Effector memory CD4-positive, alpha-beta T cell (primary cell): Measurements from ENCODE around the gene SOWAHA.
A peak's percentile ranks its signal among the peaks of the same experiment; 100 is the strongest.

ENCODE experiments used
- DNase-seq, 3 donors: peaks; one replicate each; pipeline ENCODE4 v3.0.0-alpha.2; 2020
- H3K27ac ChIP-seq: 2 replicates; pipeline ENCODE4 v1.7.0; 2013; ENCODE audit warnings: mild to moderate bottlenecking, low read length, moderate library complexity; ENCODE audit not compliant: insufficient read depth, poor library complexity, severe bottlenecking
- H3K27me3 ChIP-seq: replicated peaks from 2 replicates; pipeline ENCODE4 v1.7.0; 2013; ENCODE audit warnings: mild to moderate bottlenecking, low read length; ENCODE audit not compliant: insufficient read depth, control insufficient read depth, poor library complexity, severe bottlenecking
- H3K36me3 ChIP-seq: 2 replicates; pipeline ENCODE4 v1.7.0; 2013; ENCODE audit warnings: mild to moderate bottlenecking, low read length, moderate library complexity; ENCODE audit not compliant: control insufficient read depth, insufficient read depth
- H3K4me1 ChIP-seq: 2 replicates; pipeline ENCODE4 v1.7.0; 2013; ENCODE audit warnings: low read length, mild to moderate bottlenecking; ENCODE audit not compliant: control insufficient read depth, insufficient read depth, poor library complexity, severe bottlenecking
- H3K4me3 ChIP-seq: 2 replicates; pipeline ENCODE4 v1.7.0; 2013; ENCODE audit warnings: low read length, low read depth, mild to moderate bottlenecking; ENCODE audit not compliant: insufficient read depth, poor library complexity, severe bottlenecking
- H3K9me3 ChIP-seq: 2 replicates; pipeline ENCODE4 v1.7.0; 2013; ENCODE audit warnings: mild to moderate bottlenecking, low read length, moderate library complexity; ENCODE audit not compliant: control insufficient read depth

Gene SOWAHA

DNA sequence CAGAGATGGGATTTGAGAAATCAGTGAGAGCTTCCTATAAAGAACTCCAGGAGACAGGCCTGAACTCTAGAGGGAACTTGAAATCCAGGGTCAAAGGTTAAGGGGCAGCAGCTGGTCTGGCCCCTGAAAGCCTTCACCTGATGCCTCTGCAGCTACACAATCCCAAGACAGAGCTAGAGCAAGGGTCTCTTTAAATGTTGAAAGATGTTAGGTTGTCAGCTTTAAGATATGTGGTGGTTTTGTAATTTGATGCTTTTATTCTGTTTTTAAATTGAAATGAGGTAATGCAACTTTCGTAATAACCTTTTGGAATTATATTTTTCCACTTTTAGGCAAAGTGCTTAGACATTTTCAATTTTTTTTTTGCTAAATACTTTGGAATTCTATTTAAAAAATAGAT is 2.4 kb downstream of the SOWAHA start:
- Histone ChIP-seq H3K4me3 (no peak overlapping the region), H3K36me3 (no peaks in the 10 kb centered on the region), H3K9me3 (no peaks in the 10 kb centered on the region), H3K4me1 (peaks cover 17% of the 10 kb centered on the region), H3K27me3 (peaks cover 34% of the 10 kb centered on the region), H3K27ac (no peak overlapping the region)
- no peak for DNase-seq

DNA sequence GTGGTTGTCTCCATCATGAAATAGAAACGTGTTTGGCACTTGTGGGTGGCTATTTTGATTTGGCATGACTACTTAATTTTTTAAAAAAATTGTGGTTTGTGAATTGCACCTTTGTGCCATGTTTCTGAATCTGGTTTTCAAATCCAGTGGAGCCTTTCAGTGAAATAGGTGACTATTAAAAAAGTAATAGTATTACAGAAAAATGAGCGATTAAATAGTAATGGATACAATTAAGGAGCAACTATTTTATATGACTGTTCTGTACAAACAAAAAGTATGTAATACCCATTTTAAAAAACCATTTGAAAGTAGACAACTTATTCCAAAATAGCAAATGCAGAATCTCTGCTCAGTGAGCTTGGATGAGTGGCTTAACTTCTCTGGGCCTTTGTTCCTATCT is 3.0 kb downstream of the SOWAHA start:
- Histone ChIP-seq H3K36me3 (no peaks in the 10 kb centered on the region), H3K4me1 (peaks cover 17% of the 10 kb centered on the region), H3K27me3 (peaks cover 32% of the 10 kb centered on the region), H3K27ac (no peak overlapping the region), H3K4me3 (no peak overlapping the region), H3K9me3 (no peaks in the 10 kb centered on the region)
- no peak for DNase-seq

DNA sequence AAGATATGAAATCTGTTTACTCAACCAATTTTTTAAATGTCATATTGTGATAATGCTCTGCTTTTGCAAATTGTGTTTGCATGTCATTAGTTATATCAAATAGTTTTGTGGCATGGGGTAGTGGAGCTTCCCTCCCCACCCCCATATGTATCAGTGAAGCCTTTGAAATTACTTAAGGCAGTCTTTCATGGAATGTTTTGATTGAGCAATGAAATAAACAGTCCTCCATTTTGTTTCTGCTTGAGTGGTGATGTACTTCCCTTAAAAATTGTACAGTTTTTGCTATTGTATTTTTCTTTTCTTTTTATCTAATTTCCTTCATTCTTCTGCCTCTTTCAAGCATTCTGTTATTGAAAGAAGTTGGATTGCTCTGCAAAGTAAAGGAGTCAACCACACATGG is 3.5 kb downstream of the SOWAHA start:
- Histone ChIP-seq H3K4me3 (no peak overlapping the region), H3K36me3 (no peaks in the 10 kb centered on the region), H3K27ac (no peak overlapping the region), H3K9me3 (no peaks in the 10 kb centered on the region), H3K4me1 (peaks cover 17% of the 10 kb centered on the region), H3K27me3 (peaks cover 28% of the 10 kb centered on the region)
- no peak for DNase-seq

GRCh38 chr5:132817011-132817410 is 3.9 kb downstream of the SOWAHA start:
- peaks cover 25% of the 10 kb centered on the region for H3K27me3 ChIP-seq
- H3K4me1 ChIP-seq = peaks cover 17% of the 10 kb centered on the region
- H3K27ac ChIP-seq = no peak overlapping the region
- H3K36me3 ChIP-seq = no peaks in the 10 kb centered on the region
- no peak for DNase-seq
- H3K9me3 ChIP-seq = no peaks in the 10 kb centered on the region
- H3K4me3 ChIP-seq = no peak overlapping the region

DNA sequence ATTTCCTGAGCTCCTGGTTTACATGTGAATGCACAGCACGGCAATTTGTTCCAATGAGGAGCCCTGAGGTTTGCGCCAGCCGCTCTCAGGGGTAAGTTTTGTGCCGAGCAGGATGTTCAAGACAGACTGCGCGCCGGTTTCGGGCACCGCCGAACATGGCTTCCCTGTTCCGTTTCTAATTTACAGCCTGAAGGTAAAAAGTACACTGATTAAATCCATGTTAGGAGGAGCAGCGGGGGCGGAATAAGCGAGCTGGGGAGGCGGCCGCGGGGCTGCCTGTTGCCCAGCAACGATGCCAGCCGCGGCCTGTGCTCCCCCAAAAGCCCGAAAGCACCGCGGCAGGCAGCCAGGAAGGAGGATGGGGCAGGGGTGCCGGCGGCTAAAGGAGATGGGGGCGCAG is 6.4 kb downstream of the SOWAHA start:
- peaks cover 9% of the 10 kb centered on the region for H3K27me3 ChIP-seq
- H3K4me3 ChIP-seq = peak overlapping the region; percentile 32
- H3K4me1 ChIP-seq = peaks cover 3% of the 10 kb centered on the region
- no peaks in the 10 kb centered on the region for H3K36me3 ChIP-seq
- no peak overlapping the region for H3K27ac ChIP-seq
- no peak for DNase-seq
- H3K9me3 ChIP-seq = no peaks in the 10 kb centered on the region

DNA sequence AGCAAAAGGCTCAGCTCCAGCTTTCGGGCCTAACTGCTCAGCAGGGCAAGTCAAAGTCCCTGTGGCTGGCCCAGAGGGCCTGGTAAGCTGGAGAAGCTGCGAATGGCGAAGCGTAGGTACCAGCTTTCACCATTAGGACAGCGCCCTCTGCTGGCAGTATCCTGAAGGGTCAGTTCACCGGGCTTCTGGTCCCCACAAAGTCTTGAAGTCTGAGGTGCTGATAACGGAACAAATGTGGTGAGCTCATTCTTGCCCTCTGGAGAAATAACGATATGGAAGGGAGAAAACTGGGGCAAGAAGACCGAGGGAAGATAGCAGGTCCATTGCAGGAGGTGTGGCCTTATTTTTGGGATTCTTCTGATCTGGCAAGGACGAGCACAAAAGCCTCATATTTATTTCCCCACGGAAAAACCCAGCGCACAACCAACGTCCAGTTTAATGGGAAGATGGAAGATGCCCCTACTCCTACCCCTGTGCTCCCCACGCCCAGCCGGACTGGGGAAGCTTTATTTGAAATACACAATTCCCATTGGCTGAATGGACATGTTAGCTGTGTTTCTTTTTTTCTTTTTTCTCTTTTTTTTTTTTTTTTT is 7.2 kb downstream of the SOWAHA start:
- DNase-seq = peak; percentile 60 to 82 (median 71)
- Histone ChIP-seq H3K27ac (no peak overlapping the region), H3K36me3 (no peaks in the 10 kb centered on the region), H3K4me1 (peaks cover 4% of the 10 kb centered on the region), H3K9me3 (no peaks in the 10 kb centered on the region), H3K4me3 (peak overlapping the region; percentile 32), H3K27me3 (peaks cover 12% of the 10 kb centered on the region)

DNA sequence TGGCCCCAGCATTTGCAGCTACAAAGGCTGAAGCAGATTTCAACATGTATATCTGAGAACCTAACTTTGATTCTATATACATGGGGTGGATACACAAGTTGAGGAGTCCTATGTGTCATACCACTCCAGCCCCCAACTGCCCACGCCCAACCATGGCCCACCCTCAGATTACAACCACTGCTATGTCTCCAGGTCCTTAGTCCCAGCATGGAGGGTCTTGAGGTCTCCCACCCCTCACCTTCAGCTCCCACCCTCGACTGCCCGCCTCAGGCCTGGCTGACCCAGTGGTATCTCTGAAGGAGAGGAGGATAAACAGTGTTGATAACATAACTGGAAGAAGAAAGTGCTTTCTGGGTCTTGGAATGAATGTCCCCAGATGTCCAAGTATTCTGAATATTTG is 8.2 kb downstream of the SOWAHA start:
- Histone ChIP-seq H3K9me3 (no peaks in the 10 kb centered on the region), H3K4me1 (peaks cover 6% of the 10 kb centered on the region), H3K4me3 (no peak overlapping the region), H3K36me3 (no peaks in the 10 kb centered on the region), H3K27me3 (peaks cover 21% of the 10 kb centered on the region), H3K27ac (no peak overlapping the region)
- DNase-seq = no peak

- Histone ChIP-seq H3K4me1 (peaks cover 6% of the 10 kb centered on the region), H3K27ac (no peak overlapping the region), H3K4me3 (no peak overlapping the region), H3K9me3 (no peaks in the 10 kb centered on the region), H3K36me3 (no peaks in the 10 kb centered on the region), H3K27me3 (peaks cover 26% of the 10 kb centered on the region)
- no peak for DNase-seq
Observed at GRCh38 chr5:132821791-132822190, 8.7 kb downstream of the SOWAHA start.

- Histone ChIP-seq H3K9me3 (no peaks in the 10 kb centered on the region), H3K36me3 (no peaks in the 10 kb centered on the region), H3K27me3 (peaks cover 30% of the 10 kb centered on the region), H3K4me3 (no peak overlapping the region), H3K27ac (no peak overlapping the region), H3K4me1 (peaks cover 6% of the 10 kb centered on the region)
- DNase-seq = no peak
Observed at GRCh38 chr5:132822650-132823480, 9.8 kb downstream of the SOWAHA start.

GRCh38 chr5:132823481-132824050 is 10.5 kb downstream of the SOWAHA start:
- DNase-seq = no peak
- Histone ChIP-seq H3K9me3 (no peaks in the 10 kb centered on the region), H3K27me3 (peaks cover 30% of the 10 kb centered on the region), H3K36me3 (no peaks in the 10 kb centered on the region), H3K4me3 (no peak overlapping the region), H3K4me1 (peaks cover 6% of the 10 kb centered on the region), H3K27ac (no peak overlapping the region)
